Panc1 (cell line): ENCODE data around the gene B4GALT5.

Experiments
- CTCF ChIP-seq: fragments of 450-650 bp; IDR thresholded peaks from 2 replicates; pipeline ENCODE4 v1.5.1; 2017; ENCODE audit warnings: mild to moderate bottlenecking
- REST ChIP-seq, 2 experiments: IDR thresholded peaks; 2 replicates each; pipeline ENCODE4 v1.6.1; 2011 to 2012; ENCODE audit warnings: low read depth in 2 of 2, control low read depth in 1 of 2, low read length in 1 of 2, mild to moderate bottlenecking in 1 of 2, moderate library complexity in 1 of 2; ENCODE audit not compliant: insufficient read depth in 1 of 2
- SIN3A ChIP-seq: IDR thresholded peaks from 2 replicates; pipeline ENCODE4 v1.6.1; 2012; ENCODE audit warnings: low read depth, mild to moderate bottlenecking, low read length, moderate library complexity, borderline replicate concordance; ENCODE audit not compliant: insufficient read depth

- TF ChIP-seq CTCF (no peak), REST (IDR thresholded peaks at IDR 0.05; ENCODE audit: insufficient read depth in 1 of 2, low read depth in 2 of 2, low read length in 1 of 2) (no peak), SIN3A (no peak)
These were observed 54.6 kb downstream of the B4GALT5 start for GRCh38 chr20:49659056-49659455.
